DMS 273 (cell line): Measurements from ENCODE around the gene NEURL1.

Experiments used
- DNase-seq: peaks from one replicate; lab custom pipeline; 2025; ENCODE audit not compliant: unreplicated experiment; lab: John Stamatoyannopoulos, UW

NEURL1 gene

GRCh38 chr10:103544657-103545310 is 51.3 kb downstream of the NEURL1 start:
- no peak for DNase-seq

GRCh38 chr10:103545366-103545765 is 51.9 kb downstream of the NEURL1 start:
- no peak for DNase-seq

- no peak for DNase-seq
These were observed 52.3 kb downstream of the NEURL1 start for GRCh38 chr10:103545771-103546281.

- DNase-seq, result no peak
These were observed 52.9 kb downstream of the NEURL1 start for GRCh38 chr10:103546401-103546800.

GRCh38 chr10:103547391-103547946 is 54.0 kb downstream of the NEURL1 start:
- no peak for DNase-seq

- DNase-seq, result no peak
These were observed 54.5 kb downstream of the NEURL1 start for GRCh38 chr10:103548006-103548405.

GRCh38 chr10:103548581-103549348 is 55.3 kb downstream of the NEURL1 start:
- DNase-seq, result no peak

- DNase-seq, result no peak
These were observed 55.8 kb downstream of the NEURL1 start for GRCh38 chr10:103549349-103549685.

GRCh38 chr10:103550229-103550628 is 56.7 kb downstream of the NEURL1 start:
- DNase-seq, result no peak

- no peak for DNase-seq
These were observed 58.4 kb downstream of the NEURL1 start for GRCh38 chr10:103551619-103552602.

GRCh38 chr10:103552856-103553742 is 59.6 kb downstream of the NEURL1 start:
- no peak for DNase-seq

GRCh38 chr10:103553743-103554487 is 60.4 kb downstream of the NEURL1 start:
- DNase-seq, result no peak

- peak; percentile 47 for DNase-seq
These were observed 61.2 kb downstream of the NEURL1 start for GRCh38 chr10:103554488-103555324.

- DNase-seq, result no peak
These were observed 61.8 kb downstream of the NEURL1 start for GRCh38 chr10:103555325-103555649.

GRCh38 chr10:103555712-103556111 is 62.2 kb downstream of the NEURL1 start:
- DNase-seq, result no peak

- DNase-seq, result no peak
These were observed 63.0 kb downstream of the NEURL1 start for GRCh38 chr10:103556383-103557007.

- DNase-seq, result no peak
These were observed 64.0 kb downstream of the NEURL1 start for GRCh38 chr10:103557455-103557854.

GRCh38 chr10:103558911-103559310 is 65.4 kb downstream of the NEURL1 start:
- DNase-seq, result no peak
